Skeletal muscle tissue (tissue), 4 donors: ENCODE data around the gene DPP4. TPM values are rescaled to one million over a fixed set of nuclear protein-coding genes. Genes with fewer than 3 reads are reported as not detected.

ENCODE experiments used
- H3K27ac ChIP-seq: one replicate; pipeline ENCODE4 v1.7.0; 2013; ENCODE audit warnings: mild to moderate bottlenecking, low read depth, low read length, inconsistent platforms
- H3K27me3 ChIP-seq, 3 donors: one replicate each; pipeline ENCODE4 v1.7.0; 2013; ENCODE audit warnings: low read length in 3 of 3; ENCODE audit not compliant: control insufficient read depth in 3 of 3, insufficient read depth in 3 of 3
- H3K36me3 ChIP-seq, 3 donors: one replicate each; pipeline ENCODE4 v1.7.0; 2013; ENCODE audit warnings: low read length in 3 of 3; ENCODE audit not compliant: control insufficient read depth in 3 of 3, insufficient read depth in 3 of 3
- H3K4me1 ChIP-seq, 3 donors: one replicate each; pipeline ENCODE4 v1.7.0; 2013; ENCODE audit warnings: low read length in 3 of 3, mild to moderate bottlenecking in 3 of 3; ENCODE audit not compliant: control insufficient read depth in 3 of 3, insufficient read depth in 3 of 3
- H3K4me3 ChIP-seq, 3 donors: one replicate each; pipeline ENCODE4 v1.7.0; 2013; ENCODE audit warnings: low read length in 3 of 3
- H3K9ac ChIP-seq, 3 donors: one replicate each; pipeline ENCODE4 v1.7.0; 2013; ENCODE audit warnings: low read length in 3 of 3, mild to moderate bottlenecking in 3 of 3, moderate library complexity in 2 of 3, low read depth in 1 of 3
- H3K9me3 ChIP-seq, 3 donors: one replicate each; pipeline ENCODE4 v1.7.0; 2013; ENCODE audit warnings: low read length in 3 of 3; ENCODE audit not compliant: control insufficient read depth in 3 of 3
- total RNA-seq: library from RNA; depleted of rRNA; stranded (reverse); fragments of >200 nt; gene quantifications from one replicate; pipeline ENCODE4 v1.2.3, GENCODE V29; 2014
- donor health status: Osteomylitis.

Gene DPP4
- total RNA-seq, 1 donor from 2014 or later: 24.0 TPM

GRCh38 chr2:161994761-161995520, 79.1 kb downstream of the DPP4 start:
- Histone ChIP-seq H3K27ac (no peak overlapping the region), H3K9ac (no peak overlapping the region), H3K4me1 (no peaks in the 10 kb centered on the region), H3K4me3 (no peak overlapping the region), H3K36me3 (no peaks in the 10 kb centered on the region), H3K9me3 (no peaks in the 10 kb centered on the region), H3K27me3 (no peaks in the 10 kb centered on the region)

GRCh38 chr2:161992531-161992930, 81.5 kb downstream of the DPP4 start:
- Histone ChIP-seq H3K27me3 (no peaks in the 10 kb centered on the region), H3K4me3 (no peak overlapping the region), H3K4me1 (no peaks in the 10 kb centered on the region), H3K9me3 (no peaks in the 10 kb centered on the region), H3K27ac (no peak overlapping the region), H3K36me3 (no peaks in the 10 kb centered on the region), H3K9ac (no peak overlapping the region)

GRCh38 chr2:161991991-161992390, 82.0 kb downstream of the DPP4 start:
- H3K27ac ChIP-seq: no peak overlapping the region
- no peaks in the 10 kb centered on the region for H3K4me1 ChIP-seq
- no peaks in the 10 kb centered on the region for H3K27me3 ChIP-seq
- no peaks in the 10 kb centered on the region for H3K9me3 ChIP-seq
- no peak overlapping the region for H3K9ac ChIP-seq
- H3K4me3 ChIP-seq: no peak overlapping the region
- no peaks in the 10 kb centered on the region for H3K36me3 ChIP-seq

- Histone ChIP-seq H3K9ac (no peak overlapping the region), H3K4me1 (no peaks in the 10 kb centered on the region), H3K4me3 (no peak overlapping the region), H3K27ac (no peak overlapping the region), H3K27me3 (no peaks in the 10 kb centered on the region), H3K9me3 (no peaks in the 10 kb centered on the region), H3K36me3 (no peaks in the 10 kb centered on the region)
Measured at GRCh38 chr2:161990741-161991140, 83.3 kb downstream of the DPP4 start.

GRCh38 chr2:161990036-161990435, 84.0 kb downstream of the DPP4 start:
- H3K27ac ChIP-seq: no peak overlapping the region
- no peaks in the 10 kb centered on the region for H3K4me1 ChIP-seq
- H3K27me3 ChIP-seq: no peaks in the 10 kb centered on the region
- H3K9ac ChIP-seq: no peak overlapping the region
- no peaks in the 10 kb centered on the region for H3K9me3 ChIP-seq
- no peaks in the 10 kb centered on the region for H3K36me3 ChIP-seq
- no peak overlapping the region for H3K4me3 ChIP-seq

GRCh38 chr2:161988589-161988988, 85.4 kb downstream of the DPP4 start:
- no peak overlapping the region for H3K27ac ChIP-seq
- no peaks in the 10 kb centered on the region for H3K9me3 ChIP-seq
- no peak overlapping the region for H3K9ac ChIP-seq
- H3K4me1 ChIP-seq: no peaks in the 10 kb centered on the region
- H3K27me3 ChIP-seq: no peaks in the 10 kb centered on the region
- no peak overlapping the region for H3K4me3 ChIP-seq
- no peaks in the 10 kb centered on the region for H3K36me3 ChIP-seq

- H3K27me3 ChIP-seq: no peaks in the 10 kb centered on the region
Measured at GRCh38 chr2:161987311-161987710, 86.7 kb downstream of the DPP4 start.

GRCh38 chr2:161983866-161984265, 90.1 kb downstream of the DPP4 start:
- H3K4me3 ChIP-seq: no peak overlapping the region
- H3K36me3 ChIP-seq: no peaks in the 10 kb centered on the region
- no peaks in the 10 kb centered on the region for H3K9me3 ChIP-seq
- no peak overlapping the region for H3K27ac ChIP-seq
- no peaks in the 10 kb centered on the region for H3K27me3 ChIP-seq
- H3K9ac ChIP-seq: no peak overlapping the region
- H3K4me1 ChIP-seq: no peaks in the 10 kb centered on the region

More at GRCh38 chr2:161987311-161987710, 86.7 kb downstream of the DPP4 start:
- no peak overlapping the region for H3K4me3 ChIP-seq
- no peaks in the 10 kb centered on the region for H3K4me1 ChIP-seq
- H3K9ac ChIP-seq: no peak overlapping the region
- H3K36me3 ChIP-seq: no peaks in the 10 kb centered on the region
- H3K9me3 ChIP-seq: no peaks in the 10 kb centered on the region
- H3K27ac ChIP-seq: no peak overlapping the region

- Histone ChIP-seq H3K4me3 (no peak overlapping the region), H3K27ac (no peak overlapping the region), H3K4me1 (no peaks in the 10 kb centered on the region), H3K9me3 (no peaks in the 10 kb centered on the region), H3K9ac (no peak overlapping the region), H3K27me3 (no peaks in the 10 kb centered on the region), H3K36me3 (no peaks in the 10 kb centered on the region)
Measured at GRCh38 chr2:161983331-161983651, 90.7 kb downstream of the DPP4 start.

GRCh38 chr2:161982548-161983330, 91.3 kb downstream of the DPP4 start:
- Histone ChIP-seq H3K27me3 (no peaks in the 10 kb centered on the region), H3K4me3 (no peak overlapping the region), H3K4me1 (no peaks in the 10 kb centered on the region), H3K9me3 (no peaks in the 10 kb centered on the region), H3K36me3 (no peaks in the 10 kb centered on the region), H3K27ac (no peak overlapping the region), H3K9ac (no peak overlapping the region)
